Stimulated activated CD4-positive, alpha-beta T cell treated with anti-CD3 and anti-CD28 coated beads, Interleukin-12 subunit alpha, Interleukin-12 subunit beta, amount 100 ng/mL, for 4 hours (primary cell): ENCODE measurements around the gene ITPK1.

Experiments
- DNase-seq: peaks from one replicate; pipeline ENCODE4 v3.0.0-alpha.2; 2020

Gene ITPK1

GRCh38 chr14:93005135-93005813, 110.5 kb downstream of the ITPK1 start:
- DNase-seq: no peak

GRCh38 chr14:93004699-93005082, 111.0 kb downstream of the ITPK1 start:
- no peak for DNase-seq

- no peak for DNase-seq
Measured at GRCh38 chr14:93003945-93004698, 111.6 kb downstream of the ITPK1 start.

- DNase-seq: no peak
Measured at GRCh38 chr14:93002851-93003298, 112.8 kb downstream of the ITPK1 start.

- DNase-seq: no peak
Measured at GRCh38 chr14:93002049-93002448, 113.7 kb downstream of the ITPK1 start.

GRCh38 chr14:92998946-92999345, 116.8 kb downstream of the ITPK1 start:
- DNase-seq: no peak

- no peak for DNase-seq
Measured at GRCh38 chr14:92997343-92998061, 118.2 kb downstream of the ITPK1 start.

GRCh38 chr14:92995620-92996019, 120.1 kb downstream of the ITPK1 start:
- no peak for DNase-seq

GRCh38 chr14:92994942-92995341, 120.8 kb downstream of the ITPK1 start:
- no peak for DNase-seq

- DNase-seq: no peak
Measured at GRCh38 chr14:92994131-92994676, 121.5 kb downstream of the ITPK1 start.

- DNase-seq: no peak
Measured at GRCh38 chr14:92993302-92993701, 122.4 kb downstream of the ITPK1 start.

GRCh38 chr14:92991536-92991935, 124.2 kb downstream of the ITPK1 start:
- DNase-seq: no peak

- no peak for DNase-seq
Measured at GRCh38 chr14:92990456-92991430, 125.0 kb downstream of the ITPK1 start.

- DNase-seq: no peak
Measured at GRCh38 chr14:92988786-92989755, 126.7 kb downstream of the ITPK1 start.

GRCh38 chr14:92987713-92988510, 127.8 kb downstream of the ITPK1 start:
- no peak for DNase-seq

GRCh38 chr14:92987148-92987570, 128.6 kb downstream of the ITPK1 start:
- DNase-seq: no peak

GRCh38 chr14:92986254-92987147, 129.2 kb downstream of the ITPK1 start:
- DNase-seq: no peak

- DNase-seq: no peak
Measured at GRCh38 chr14:92985521-92985920, 130.2 kb downstream of the ITPK1 start.

GRCh38 chr14:92984896-92985295, 130.8 kb downstream of the ITPK1 start:
- no peak for DNase-seq
